ENCODE data around the gene TRIM47. TPM values are rescaled to one million over a fixed set of nuclear protein-coding genes. Genes with fewer than 3 reads are reported as not detected.
A peak's percentile ranks its signal among the peaks of the same experiment; 100 is the strongest.

TRIM47 gene
- total RNA-seq, 2 experiments from 2014 or later: 25.9 to 41.9 TPM

GRCh38 chr17:75831032-75831571, 47.3 kb downstream of the TRIM47 start:
- Histone ChIP-seq H3K36me3 (ENCODE audit: insufficient read depth, low read length) (peaks cover 5% of the 10 kb centered on the region; the same call in 1 of the 2 replicates), H3K4me1 (ENCODE audit: insufficient read depth, low read length, poor library complexity, severe bottlenecking) (peaks cover 30% of the 10 kb centered on the region), H3K9me3 (ENCODE audit: low read length) (no peaks in the 10 kb centered on the region), H3K4me2 (ENCODE audit: low read length) (no peak overlapping the region), H3K27ac (ENCODE audit: low read depth, low read length, poor library complexity, severe bottlenecking) (no peak overlapping the region), H3K9me2 (ENCODE audit: insufficient read depth, low read length) (no peaks in the 10 kb centered on the region), H4K20me1 (ENCODE audit: insufficient read depth, low read length) (no peaks in the 10 kb centered on the region), H3K4me3 (ENCODE audit: low read depth, low read length, poor library complexity, severe bottlenecking) (no peak overlapping the region), H2AFZ (ENCODE audit: low read length) (no peak overlapping the region), H3K79me2 (ENCODE audit: insufficient read depth, low read depth, low read length) (no peaks in the 10 kb centered on the region)
- POLR2A ChIA-PET: interaction anchor here (0.6 to 1.5 kb wide), 2 partner anchors 17 to 51 kb away, joined by 3 to 4 read pairs; no protein-coding TSS in a partner anchor
- no peak for DNase-seq (ENCODE audit: low spot score)
- intact Hi-C loops (cut with micrococcal nuclease; ENCODE audit: unreplicated experiment): no loop called here
- TF ChIP-seq EZH2phosphoT487 (IDR thresholded peaks at IDR 0.05; ENCODE audit: borderline replicate concordance, low read depth, low read length): no peak
- TF ChIP-seq CTCF (conservative IDR thresholded peaks at IDR 0.05; ENCODE audit: low read length): no peak
- CTCF ChIA-PET (ENCODE audit: unreplicated experiment): interaction anchor here (1.3 to 1.6 kb wide), 2 partner anchors 14 to 51 kb away, joined by 4 read pairs; no protein-coding TSS in a partner anchor
- BruUV-seq (replicated peaks): no TSS peak

- ChIA-PET CTCF (ENCODE audit: unreplicated experiment) (interaction anchor here (0.6 to 1.6 kb wide), 4 partner anchors 14 to 540 kb away, joined by 4 to 5 read pairs (median 4); no protein-coding TSS in a partner anchor), POLR2A (interaction anchor here (0.6 to 1.5 kb wide), 4 partner anchors 16 to 65 kb away, joined by 3 to 4 read pairs (median 4); partner anchors contain the start of genes GALK1 and WBP2)
- no peaks in the 10 kb centered on the region for H4K20me1 ChIP-seq (ENCODE audit: insufficient read depth, low read length)
- H3K27ac ChIP-seq (ENCODE audit: low read depth, low read length, poor library complexity, severe bottlenecking): no peak overlapping the region
- no peaks in the 10 kb centered on the region for H3K79me2 ChIP-seq (ENCODE audit: insufficient read depth, low read depth, low read length)
- H3K36me3 ChIP-seq (ENCODE audit: insufficient read depth, low read length): peaks cover 5% of the 10 kb centered on the region; the same call in 1 of the 2 replicates
- H3K4me3 ChIP-seq (ENCODE audit: low read depth, low read length, poor library complexity, severe bottlenecking): no peak overlapping the region
- H3K9me3 ChIP-seq (ENCODE audit: low read length): no peaks in the 10 kb centered on the region
- peak; percentile 55 for DNase-seq (ENCODE audit: low spot score)
- H3K9me2 ChIP-seq (ENCODE audit: insufficient read depth, low read length): no peaks in the 10 kb centered on the region
- no peak overlapping the region for H3K4me2 ChIP-seq (ENCODE audit: low read length)
- intact Hi-C loops (cut with micrococcal nuclease; ENCODE audit: unreplicated experiment): no loop called here
- no peak overlapping the region for H2AFZ ChIP-seq (ENCODE audit: low read length)
- H3K4me1 ChIP-seq (ENCODE audit: insufficient read depth, low read length, poor library complexity, severe bottlenecking): peaks cover 30% of the 10 kb centered on the region
- TF ChIP-seq EZH2phosphoT487 (IDR thresholded peaks at IDR 0.05; ENCODE audit: borderline replicate concordance, low read depth, low read length) (no peak), CTCF (conservative IDR thresholded peaks at IDR 0.05; ENCODE audit: low read length) (peak; percentile 87)
- no TSS peak for BruUV-seq (replicated peaks)
Measured at GRCh38 chr17:75830164-75831031, 48.0 kb downstream of the TRIM47 start.
